Duodenal mucosa (tissue), 2 donors: ENCODE results near the gene COBL.

Experiments used
- H3K27ac ChIP-seq: one replicate; pipeline ENCODE4 v1.7.0; 2013; ENCODE audit warnings: low read depth, low read length
- H3K27me3 ChIP-seq, 2 donors: one replicate each; pipeline ENCODE4 v1.7.0; 2013; ENCODE audit warnings: low read length in 2 of 2, control low read depth in 1 of 2; ENCODE audit not compliant: insufficient read depth in 2 of 2, control insufficient read depth in 1 of 2
- H3K36me3 ChIP-seq, 2 donors: one replicate each; pipeline ENCODE4 v1.7.0; 2013; ENCODE audit warnings: low read length in 2 of 2, control low read depth in 1 of 2; ENCODE audit not compliant: insufficient read depth in 2 of 2, control insufficient read depth in 1 of 2
- H3K4me1 ChIP-seq, 2 donors: one replicate each; pipeline ENCODE4 v1.7.0; 2013; ENCODE audit warnings: low read length in 2 of 2, control low read depth in 1 of 2; ENCODE audit not compliant: insufficient read depth in 2 of 2, control insufficient read depth in 1 of 2
- H3K4me3 ChIP-seq, 2 donors: one replicate each; pipeline ENCODE4 v1.7.0; 2013; ENCODE audit warnings: low read length in 2 of 2, low read depth in 1 of 2
- H3K9ac ChIP-seq, 2 donors: one replicate each; pipeline ENCODE4 v1.7.0; 2013; ENCODE audit warnings: low read length in 2 of 2, low read depth in 1 of 2
- H3K9me3 ChIP-seq, 2 donors: one replicate each; pipeline ENCODE4 v1.7.0; 2013; ENCODE audit warnings: low read length in 2 of 2, control low read depth in 1 of 2; ENCODE audit not compliant: control insufficient read depth in 1 of 2

The COBL gene

GRCh38 chr7:51062222-51062987, 254.2 kb downstream of the COBL start:
- Histone ChIP-seq H3K36me3 (peaks cover 0 to 4% of the 10 kb centered on the region in 2 donors), H3K27me3 (no peaks in the 10 kb centered on the region), H3K27ac (no peak overlapping the region), H3K9me3 (no peaks in the 10 kb centered on the region), H3K4me3 (no peak overlapping the region), H3K4me1 (peaks cover 12 to 23% of the 10 kb centered on the region in 2 donors), H3K9ac (no peak overlapping the region)

DNA sequence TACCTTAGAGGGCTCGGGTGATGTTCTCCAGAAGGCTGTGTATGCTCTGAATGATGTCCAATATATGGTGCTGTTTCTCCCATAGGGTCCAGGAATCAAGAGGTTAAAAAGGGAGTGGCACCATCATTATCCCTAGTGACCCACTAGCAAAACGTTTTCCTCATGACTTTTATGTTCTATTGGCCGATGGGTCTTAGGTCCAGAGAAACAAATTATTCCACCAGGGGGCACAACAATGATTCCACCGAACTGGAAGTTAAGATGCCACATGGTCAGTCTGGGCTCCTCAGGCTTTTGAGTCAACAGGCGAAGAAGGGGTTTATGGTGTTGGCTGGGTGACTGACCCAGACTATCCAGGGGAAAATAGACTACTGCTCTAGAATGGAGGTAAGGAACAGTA, 256.1 kb downstream of the COBL start:
- Histone ChIP-seq H3K4me1 (peaks cover 0 to 4% of the 10 kb centered on the region in 2 donors), H3K36me3 (peaks cover 0 to 4% of the 10 kb centered on the region in 2 donors), H3K4me3 (no peak overlapping the region)

DNA sequence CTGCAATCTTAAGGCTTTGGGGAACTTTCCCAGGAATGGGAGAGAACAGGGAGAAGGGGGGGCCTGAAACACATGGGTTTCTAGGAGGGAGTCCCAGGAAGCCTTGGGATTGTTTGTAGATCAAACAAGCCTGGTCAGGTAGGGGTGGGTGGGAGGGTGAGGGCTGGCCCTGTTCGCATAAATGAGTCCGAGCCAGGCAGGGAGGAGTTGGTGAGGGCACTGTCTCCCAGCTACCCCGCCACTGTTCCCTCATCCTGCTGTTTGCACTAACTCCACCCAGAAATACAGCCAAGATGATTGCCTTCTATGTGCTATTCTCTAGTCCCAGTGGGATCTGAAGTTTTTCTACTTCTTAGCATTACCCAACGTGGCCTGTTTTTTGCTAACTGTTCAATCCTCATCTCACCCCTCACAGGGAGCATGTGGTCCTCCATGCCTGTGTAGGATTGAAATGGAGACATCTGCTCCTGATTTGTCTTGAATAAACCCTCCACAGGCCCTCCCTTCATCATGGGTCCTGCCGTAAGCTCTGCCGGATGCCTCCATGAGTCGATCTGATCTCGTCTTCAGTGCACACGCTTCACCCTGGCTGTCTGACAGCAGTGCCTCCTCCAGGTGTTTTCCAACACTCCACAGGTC, 257.0 kb downstream of the COBL start:
- Histone ChIP-seq H3K4me1 (no peaks in the 10 kb centered on the region), H3K27ac (no peak overlapping the region), H3K4me3 (no peak overlapping the region), H3K27me3 (no peaks in the 10 kb centered on the region), H3K9ac (no peak overlapping the region), H3K9me3 (no peaks in the 10 kb centered on the region), H3K36me3 (peaks cover 0 to 4% of the 10 kb centered on the region in 2 donors)

More for the DNA sequence above, 256.1 kb downstream of the COBL start:
- Histone ChIP-seq H3K9me3 (no peaks in the 10 kb centered on the region), H3K27me3 (no peaks in the 10 kb centered on the region), H3K27ac (no peak overlapping the region), H3K9ac (no peak overlapping the region)

- Histone ChIP-seq H3K27ac (no peak overlapping the region), H3K27me3 (no peaks in the 10 kb centered on the region), H3K4me1 (no peaks in the 10 kb centered on the region), H3K36me3 (peaks cover 0 to 4% of the 10 kb centered on the region in 2 donors), H3K4me3 (no peak overlapping the region), H3K9me3 (no peaks in the 10 kb centered on the region), H3K9ac (no peak overlapping the region)
Measured at GRCh38 chr7:51058764-51059163, 257.8 kb downstream of the COBL start.

DNA sequence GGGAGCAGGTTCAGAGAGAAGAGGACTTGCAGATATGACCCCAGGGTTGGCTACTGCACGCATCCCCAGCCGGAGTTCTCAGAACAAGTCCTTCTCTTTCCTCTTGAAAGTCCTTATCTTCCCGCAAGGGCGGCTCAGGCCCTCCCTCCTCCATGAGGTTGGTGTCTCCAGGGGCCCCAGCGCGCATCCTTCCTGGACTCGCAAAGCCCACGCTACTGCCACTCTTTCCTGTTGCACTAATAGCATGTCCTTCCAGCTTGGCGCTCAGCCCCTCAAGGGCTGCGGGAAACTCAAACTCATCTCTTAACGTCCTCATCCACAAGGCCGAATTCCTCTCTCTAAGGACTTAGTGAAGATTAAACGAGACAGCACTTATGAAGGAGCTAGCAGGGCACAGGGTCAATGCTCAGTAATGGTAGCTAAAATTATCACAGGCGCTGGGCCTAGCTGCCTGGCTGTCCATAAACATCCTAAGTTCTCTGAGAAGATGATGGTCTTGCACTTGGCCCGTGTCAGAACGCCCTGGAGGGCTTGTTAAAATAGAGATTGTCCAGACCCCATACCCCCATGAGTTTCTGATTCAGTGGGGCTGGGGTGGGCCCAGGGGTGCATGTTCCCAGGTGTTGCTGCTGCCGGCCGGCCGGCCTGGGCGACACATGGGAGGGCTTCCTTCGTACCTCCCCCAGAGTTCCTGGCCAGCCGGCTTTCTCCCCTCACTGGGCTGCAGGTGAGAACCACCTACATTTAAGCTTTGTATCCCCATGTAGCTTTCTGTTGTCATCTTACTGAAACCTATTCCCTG, 261.4 kb downstream of the COBL start:
- Histone ChIP-seq H3K27me3 (no peaks in the 10 kb centered on the region), H3K36me3 (no peaks in the 10 kb centered on the region), H3K9ac (no peak overlapping the region), H3K4me1 (no peaks in the 10 kb centered on the region), H3K4me3 (no peak overlapping the region), H3K9me3 (no peaks in the 10 kb centered on the region), H3K27ac (no peak overlapping the region)

- Histone ChIP-seq H3K27me3 (no peaks in the 10 kb centered on the region), H3K4me1 (no peaks in the 10 kb centered on the region), H3K9me3 (no peaks in the 10 kb centered on the region), H3K9ac (no peak overlapping the region), H3K27ac (no peak overlapping the region), H3K4me3 (no peak overlapping the region), H3K36me3 (no peaks in the 10 kb centered on the region)
Measured at GRCh38 chr7:51054231-51054630, 262.4 kb downstream of the COBL start.

DNA sequence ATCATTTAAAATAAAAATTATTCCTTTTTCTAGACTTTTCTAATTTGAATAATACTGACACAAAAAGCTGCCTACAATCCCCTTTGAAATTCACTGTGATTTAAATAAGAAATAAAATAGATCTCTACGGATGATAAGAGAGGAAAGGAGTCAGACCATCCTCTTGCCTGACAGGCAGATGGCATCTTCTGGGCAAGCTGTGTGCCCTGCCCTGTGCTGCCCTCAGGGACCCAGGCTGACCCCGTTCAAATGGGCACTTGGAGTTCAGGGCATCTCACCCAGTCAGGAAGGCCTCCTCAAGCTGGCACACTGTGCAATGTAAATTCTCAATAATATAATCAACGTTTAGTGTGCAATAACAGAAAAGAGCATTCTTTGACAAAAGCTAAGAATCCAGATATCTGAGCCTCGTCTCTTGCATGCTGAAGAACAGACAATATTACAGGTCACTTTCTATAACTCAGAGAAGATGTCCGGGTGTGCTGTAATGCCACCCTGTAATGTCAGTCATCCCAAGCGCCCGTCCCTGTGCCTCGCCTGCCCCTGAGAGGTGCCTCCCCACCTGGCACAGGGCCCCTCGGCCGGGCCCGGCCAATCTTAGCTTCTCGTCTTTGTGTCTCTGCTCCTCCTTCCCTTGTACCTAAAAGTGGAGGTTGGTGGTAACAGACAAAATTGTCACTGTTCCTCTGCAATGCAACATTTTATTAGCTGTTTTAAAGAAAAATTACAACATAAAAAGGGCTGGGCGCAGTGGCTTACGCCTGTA, 263.3 kb downstream of the COBL start:
- Histone ChIP-seq H3K4me1 (no peaks in the 10 kb centered on the region), H3K27me3 (no peaks in the 10 kb centered on the region), H3K9me3 (no peaks in the 10 kb centered on the region), H3K4me3 (no peak overlapping the region), H3K9ac (no peak overlapping the region), H3K27ac (no peak overlapping the region), H3K36me3 (no peaks in the 10 kb centered on the region)

- Histone ChIP-seq H3K27me3 (no peaks in the 10 kb centered on the region), H3K27ac (no peak overlapping the region), H3K4me3 (no peak overlapping the region), H3K4me1 (no peaks in the 10 kb centered on the region), H3K36me3 (peaks cover 0 to 4% of the 10 kb centered on the region in 2 donors), H3K9me3 (no peaks in the 10 kb centered on the region), H3K9ac (no peak overlapping the region)
Measured at GRCh38 chr7:51046482-51046881, 270.1 kb downstream of the COBL start.

- H3K27me3 ChIP-seq = no peaks in the 10 kb centered on the region
- H3K9ac ChIP-seq = no peak overlapping the region
- H3K4me1 ChIP-seq = no peaks in the 10 kb centered on the region
- no peak overlapping the region for H3K4me3 ChIP-seq
- peaks cover 0 to 4% of the 10 kb centered on the region in 2 donors for H3K36me3 ChIP-seq
- H3K9me3 ChIP-seq = no peaks in the 10 kb centered on the region
- H3K27ac ChIP-seq = no peak overlapping the region
Measured at GRCh38 chr7:51046103-51046466, 270.5 kb downstream of the COBL start.
